Uterus (tissue), 4 donors: ENCODE measurements around the gene CYB5R4. TPM values are rescaled to one million over a fixed set of nuclear protein-coding genes. Genes with fewer than 3 reads are reported as not detected.

ENCODE experiments used
- DNase-seq, 2 donors: peaks; one replicate each; pipeline ENCODE4 v3.0.0-alpha.2; 2019 to 2020
- H3K27ac ChIP-seq, 2 donors: fragments of 200-600 bp; sonication (generic); 1 replicate in 1 of 2; 2 replicates in 1 of 2; pipeline ENCODE4 v1.5.1; 2016 to 2018
- H3K27me3 ChIP-seq, 2 donors: fragments of 200-600 bp; sonication (generic); one replicate each; pipeline ENCODE4 v1.5.1; 2018 to 2019; ENCODE audit warnings: control low read depth in 1 of 2
- H3K36me3 ChIP-seq, 2 donors: fragments of 200-600 bp; sonication (generic); one replicate each; pipeline ENCODE4 v1.5.1; 2019; ENCODE audit warnings: control low read depth in 1 of 2
- H3K4me1 ChIP-seq, 2 donors: fragments of 200-600 bp; sonication (generic); one replicate each; pipeline ENCODE4 v1.5.1; 2018 to 2019; ENCODE audit warnings: control low read depth in 1 of 2
- H3K4me3 ChIP-seq, 2 donors: fragments of 200-600 bp; sonication (generic); 1 replicate in 1 of 2; 2 replicates in 1 of 2; pipeline ENCODE4 v1.5.1; 2018 to 2019; ENCODE audit warnings: mild to moderate bottlenecking in 1 of 2
- H3K9me3 ChIP-seq, 2 donors: fragments of 200-600 bp; sonication (generic); one replicate each; pipeline ENCODE4 v1.5.1; 2019; ENCODE audit warnings: control low read depth in 1 of 2
- POLR2A ChIP-seq, 2 donors: fragments of 450-650 bp; IDR thresholded peaks; one replicate each; pipeline ENCODE4 v1.6.1; 2016; ENCODE audit warnings: antibody characterized with exemption in 2 of 2, mild to moderate bottlenecking in 1 of 2, moderate library complexity in 1 of 2
- intact Hi-C: fragments of 100-400 bp; cut with DNase I; formaldehyde crosslinking; loops from one replicate; pipeline ENCODE4 v1.15.1; 2023; ENCODE audit warnings: low total_unique reads
- total RNA-seq, 4 donors: library from RNA; depleted of rRNA in 3 of 4; stranded (reverse); fragments of >200 nt in 3 of 4; gene quantifications; one replicate each; pipeline versions ENCODE4 v1.1.0 to v1.2.4, GENCODE V29; 2014 to 2023
- TF ChIP-seq, protein P1 (sequence below), 4 experiments: fragments of 200-600 bp in 2 of 4; fragments of 450-650 bp in 2 of 4; sonication (generic) in 2 of 4; IDR thresholded peaks; one replicate each; pipeline ENCODE4 v1.5.1; 2016 to 2019; ENCODE audit warnings: antibody characterized with exemption in 4 of 4, mild to moderate bottlenecking in 2 of 4, moderate library complexity in 1 of 4
- donor health status: DM: yes; HTN: yes; CAD: no.

Gene CYB5R4
- total RNA-seq, 4 donors from 2014 or later: 9.3 to 59.2 (median 9.9) TPM

DNA sequence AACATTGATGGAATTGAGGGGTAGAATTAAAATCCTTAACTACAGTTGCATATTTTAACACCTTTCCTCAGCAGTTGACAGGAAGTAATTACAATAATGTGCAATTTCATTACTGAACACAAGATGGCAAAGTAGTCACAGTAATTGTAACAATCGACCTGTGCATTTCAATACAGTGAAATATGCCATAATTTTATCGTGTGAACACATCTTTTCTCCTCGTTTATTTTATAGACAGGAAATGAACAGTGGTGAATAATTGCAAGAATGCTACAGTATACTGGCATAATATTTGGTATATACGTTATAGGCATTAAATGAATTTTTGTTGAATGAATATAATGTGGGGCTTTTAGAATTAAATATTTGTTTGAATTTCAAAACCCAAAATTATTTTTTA, 25.0 kb downstream of the CYB5R4 start:
- no peak overlapping the region for H3K4me3 ChIP-seq
- H3K4me1 ChIP-seq: no peaks in the 10 kb centered on the region
- no peak for DNase-seq
- no peaks in the 10 kb centered on the region for H3K36me3 ChIP-seq
- H3K27me3 ChIP-seq: no peaks in the 10 kb centered on the region
- no peak for TF ChIP-seq POLR2A (IDR thresholded peaks at IDR 0.05)
- TF ChIP-seq, protein P1, sequence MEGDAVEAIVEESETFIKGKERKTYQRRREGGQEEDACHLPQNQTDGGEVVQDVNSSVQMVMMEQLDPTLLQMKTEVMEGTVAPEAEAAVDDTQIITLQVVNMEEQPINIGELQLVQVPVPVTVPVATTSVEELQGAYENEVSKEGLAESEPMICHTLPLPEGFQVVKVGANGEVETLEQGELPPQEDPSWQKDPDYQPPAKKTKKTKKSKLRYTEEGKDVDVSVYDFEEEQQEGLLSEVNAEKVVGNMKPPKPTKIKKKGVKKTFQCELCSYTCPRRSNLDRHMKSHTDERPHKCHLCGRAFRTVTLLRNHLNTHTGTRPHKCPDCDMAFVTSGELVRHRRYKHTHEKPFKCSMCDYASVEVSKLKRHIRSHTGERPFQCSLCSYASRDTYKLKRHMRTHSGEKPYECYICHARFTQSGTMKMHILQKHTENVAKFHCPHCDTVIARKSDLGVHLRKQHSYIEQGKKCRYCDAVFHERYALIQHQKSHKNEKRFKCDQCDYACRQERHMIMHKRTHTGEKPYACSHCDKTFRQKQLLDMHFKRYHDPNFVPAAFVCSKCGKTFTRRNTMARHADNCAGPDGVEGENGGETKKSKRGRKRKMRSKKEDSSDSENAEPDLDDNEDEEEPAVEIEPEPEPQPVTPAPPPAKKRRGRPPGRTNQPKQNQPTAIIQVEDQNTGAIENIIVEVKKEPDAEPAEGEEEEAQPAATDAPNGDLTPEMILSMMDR (IDR thresholded peaks at IDR 0.05): peak; percentile 48 to 64 (median 56)
- no peak overlapping the region for H3K27ac ChIP-seq
- intact Hi-C loops: no loop called here
- H3K9me3 ChIP-seq: no peaks in the 10 kb centered on the region

- Histone ChIP-seq H3K27ac (no peak overlapping the region), H3K4me1 (no peaks in the 10 kb centered on the region), H3K36me3 (no peaks in the 10 kb centered on the region), H3K4me3 (no peak overlapping the region), H3K27me3 (no peaks in the 10 kb centered on the region), H3K9me3 (no peaks in the 10 kb centered on the region)
- intact Hi-C loops: no loop called here
- DNase-seq: no peak
- TF ChIP-seq POLR2A (IDR thresholded peaks at IDR 0.05): no peak
- TF ChIP-seq, protein P1 (IDR thresholded peaks at IDR 0.05): no peak
These were observed 26.5 kb downstream of the CYB5R4 start for GRCh38 chr6:83885984-83886383.

GRCh38 chr6:83889621-83890020, 30.1 kb downstream of the CYB5R4 start:
- no peaks in the 10 kb centered on the region for H3K4me1 ChIP-seq
- DNase-seq: no peak
- no peak for TF ChIP-seq POLR2A (IDR thresholded peaks at IDR 0.05)
- TF ChIP-seq, protein P1 (IDR thresholded peaks at IDR 0.05): no peak

GRCh38 chr6:83890520-83890919, 31.0 kb downstream of the CYB5R4 start:
- TF ChIP-seq POLR2A (IDR thresholded peaks at IDR 0.05): no peak
- TF ChIP-seq, protein P1 (IDR thresholded peaks at IDR 0.05): no peak
- Histone ChIP-seq H3K27ac (no peak overlapping the region), H3K36me3 (no peaks in the 10 kb centered on the region), H3K9me3 (no peaks in the 10 kb centered on the region), H3K4me1 (no peaks in the 10 kb centered on the region), H3K27me3 (no peaks in the 10 kb centered on the region), H3K4me3 (no peak overlapping the region)
- DNase-seq: no peak
- intact Hi-C loops: no loop called here

More at GRCh38 chr6:83889621-83890020, 30.1 kb downstream of the CYB5R4 start:
- H3K27ac ChIP-seq: no peak overlapping the region
- H3K9me3 ChIP-seq: no peaks in the 10 kb centered on the region
- no peak overlapping the region for H3K4me3 ChIP-seq
- intact Hi-C loops: no loop called here
- H3K36me3 ChIP-seq: no peaks in the 10 kb centered on the region
- H3K27me3 ChIP-seq: no peaks in the 10 kb centered on the region

- intact Hi-C loops: no loop called here
- Histone ChIP-seq H3K27me3 (no peaks in the 10 kb centered on the region), H3K27ac (no peak overlapping the region), H3K4me1 (no peaks in the 10 kb centered on the region), H3K36me3 (no peaks in the 10 kb centered on the region), H3K4me3 (no peak overlapping the region), H3K9me3 (no peaks in the 10 kb centered on the region)
- no peak for TF ChIP-seq POLR2A (IDR thresholded peaks at IDR 0.05)
- TF ChIP-seq, protein P1 (IDR thresholded peaks at IDR 0.05): no peak
- no peak for DNase-seq
These were observed 32.1 kb downstream of the CYB5R4 start for GRCh38 chr6:83891586-83891985.
